Activated CD4-positive, alpha-beta T cell treated with anti-CD3 and anti-CD28 coated beads, Interleukin-2, Interleukin-6, amounts not matched to agents 100 ng/mL and 50 ng/mL, durations not matched to agents 16 hours and 8 hours (primary cell): ENCODE measurements around the gene SUMO3.
A peak's percentile ranks its signal among the peaks of the same experiment; 100 is the strongest.

ENCODE experiments used
- DNase-seq: peaks from one replicate; pipeline ENCODE4 v3.0.0-alpha.2; 2020

Gene SUMO3

DNA sequence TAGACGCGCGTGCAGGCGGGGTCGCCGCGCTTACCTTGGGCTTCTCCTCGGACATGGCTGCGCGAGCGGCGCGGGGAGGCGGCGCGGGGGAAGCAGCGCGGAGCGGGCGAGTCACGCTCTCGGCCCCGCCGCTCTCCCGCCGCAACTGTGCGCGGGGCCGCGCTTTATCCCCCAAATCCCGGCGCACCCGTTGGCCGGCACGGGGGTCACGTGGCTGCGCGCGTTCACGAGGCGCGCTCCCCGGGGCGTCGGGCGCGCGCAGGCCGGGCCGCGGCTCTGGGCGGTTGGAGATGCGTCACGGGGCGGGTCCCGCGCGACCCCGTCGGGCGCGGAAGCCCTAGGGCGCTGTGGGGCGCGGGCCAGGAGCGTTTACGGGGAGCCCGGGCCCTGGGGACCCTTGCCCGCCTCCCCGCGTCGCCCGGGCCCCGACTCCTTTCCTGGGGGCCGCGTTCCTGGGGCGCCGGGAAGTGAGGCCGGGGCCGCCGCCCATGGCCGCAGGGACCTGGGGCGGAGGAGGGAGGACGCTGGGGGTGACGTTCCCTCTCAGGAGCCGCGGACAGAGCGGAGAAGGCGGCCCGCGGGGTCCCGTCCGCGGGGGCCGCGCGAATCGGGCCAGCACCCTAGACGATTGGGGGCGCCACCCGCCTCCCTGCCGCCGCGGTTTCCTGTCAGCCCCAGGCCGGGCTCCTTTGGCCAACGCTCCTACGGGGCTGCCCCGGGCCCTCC lies at the start of gene SUMO3:
TSS of gene SUMO3 (minus strand) at position 149 of the 726 bp plus-strand sequence. CDS start at position 55, 94 bp downstream.
- peak; percentile 90 for DNase-seq

DNA sequence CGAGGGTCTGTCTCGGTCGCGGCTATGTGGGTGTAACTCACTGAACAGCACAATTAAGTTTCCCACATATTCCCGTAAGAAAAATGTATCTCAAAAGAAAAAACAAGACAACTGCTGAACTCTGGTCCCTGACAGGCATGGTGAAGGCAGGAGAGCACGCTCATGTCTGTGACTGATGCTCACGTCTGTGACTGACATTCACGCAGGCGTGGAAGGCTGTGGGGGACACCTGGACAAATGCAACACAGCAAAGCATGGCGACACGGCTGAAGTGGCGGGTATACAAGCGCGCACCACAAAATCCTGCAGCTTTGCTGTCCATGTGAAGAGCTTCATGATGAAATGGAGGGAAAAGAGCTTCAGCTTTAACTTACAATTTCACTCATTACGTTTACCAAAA lies 49.6 kb upstream of the SUMO3 start:
- DNase-seq, result no peak

DNA sequence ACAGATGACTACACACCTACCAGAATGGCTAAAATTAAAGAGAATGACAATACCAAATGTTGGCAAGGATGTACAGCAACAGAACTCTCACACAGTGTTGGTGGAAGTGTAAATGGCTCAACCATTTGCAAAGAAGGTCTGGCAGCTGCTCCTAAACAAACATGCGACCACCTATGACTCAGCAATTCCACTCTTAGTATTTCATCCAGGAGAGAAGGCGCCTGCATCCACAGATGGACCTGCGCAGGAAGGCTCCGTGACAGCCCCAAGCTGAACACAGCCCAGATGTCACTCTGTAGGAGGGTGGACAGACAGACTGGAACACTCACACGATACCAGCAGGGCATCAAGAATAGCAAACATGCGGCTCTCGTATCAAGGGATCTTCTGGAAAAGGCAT lies 48.9 kb upstream of the SUMO3 start:
- no peak for DNase-seq

DNA sequence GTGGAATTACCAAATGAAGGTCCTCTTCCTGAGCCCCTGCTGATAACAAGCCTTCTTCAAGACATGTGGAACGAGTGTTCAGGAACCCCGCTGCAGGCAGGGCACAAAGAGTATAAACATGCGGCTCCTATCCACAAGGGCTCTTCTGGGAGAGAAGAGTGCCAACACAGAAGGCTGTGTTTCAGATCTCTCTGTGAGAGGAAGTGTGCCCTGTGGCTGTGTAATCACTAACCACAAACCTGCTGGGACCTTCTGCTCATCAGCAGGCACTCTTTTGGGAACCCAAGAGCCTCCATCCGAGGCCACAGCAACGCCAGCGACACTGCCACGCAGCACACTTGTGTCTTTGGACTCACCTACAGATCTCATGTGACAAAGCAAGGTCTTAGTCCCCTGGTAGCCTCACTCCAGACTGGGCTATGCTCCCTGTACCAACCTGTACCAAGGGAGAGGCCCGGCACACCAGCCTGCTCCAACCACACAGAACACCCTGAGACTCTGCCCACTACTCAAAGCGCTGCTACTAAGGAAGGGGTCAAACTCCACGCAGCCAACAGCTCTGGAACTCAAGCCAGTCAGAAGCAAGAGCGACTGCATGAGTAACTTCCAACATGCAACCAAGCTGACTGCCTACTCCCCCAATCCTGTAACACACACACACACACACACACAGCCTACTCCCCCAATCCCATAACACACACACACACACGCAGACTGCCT lies 47.9 kb upstream of the SUMO3 start:
- DNase-seq, result peak; percentile 58

DNA sequence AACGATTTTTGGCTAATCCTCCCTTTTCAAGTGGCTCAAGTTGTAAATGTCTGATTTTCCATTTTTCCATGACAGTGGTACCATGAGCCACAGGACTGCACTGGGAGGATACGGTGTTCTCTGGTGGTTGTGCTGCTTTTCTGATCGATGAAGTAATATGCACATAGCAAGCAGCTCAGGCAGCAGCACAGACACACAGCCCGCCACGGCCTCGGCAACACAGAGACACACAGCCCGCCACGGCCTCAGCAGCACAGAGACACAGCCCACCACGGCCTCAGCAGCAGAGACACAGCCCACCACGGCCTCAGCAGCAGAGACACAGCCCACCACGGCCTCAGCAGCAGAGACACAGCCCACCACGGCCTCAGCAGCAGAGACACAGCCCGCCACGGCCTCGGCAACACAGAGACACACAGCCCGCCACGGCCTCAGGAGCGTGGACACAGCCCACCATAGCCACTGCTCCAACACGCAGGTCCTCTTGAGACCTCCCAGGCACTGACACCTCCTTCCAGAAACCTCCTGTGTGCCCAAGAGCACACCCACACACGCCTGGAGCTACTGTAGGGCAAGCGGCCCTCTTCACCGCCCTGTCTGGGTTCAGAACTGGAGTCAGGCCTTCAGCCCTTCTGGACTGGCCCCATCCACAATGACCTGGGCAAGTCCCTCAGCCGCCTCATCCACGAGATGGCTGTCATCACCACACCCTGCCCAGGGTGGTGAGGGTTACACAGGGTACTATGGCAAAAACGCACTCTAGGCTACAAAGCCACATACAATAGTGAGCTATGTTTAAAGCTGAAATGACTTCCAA lies 45.2 kb upstream of the SUMO3 start:
- DNase-seq, result no peak

DNA sequence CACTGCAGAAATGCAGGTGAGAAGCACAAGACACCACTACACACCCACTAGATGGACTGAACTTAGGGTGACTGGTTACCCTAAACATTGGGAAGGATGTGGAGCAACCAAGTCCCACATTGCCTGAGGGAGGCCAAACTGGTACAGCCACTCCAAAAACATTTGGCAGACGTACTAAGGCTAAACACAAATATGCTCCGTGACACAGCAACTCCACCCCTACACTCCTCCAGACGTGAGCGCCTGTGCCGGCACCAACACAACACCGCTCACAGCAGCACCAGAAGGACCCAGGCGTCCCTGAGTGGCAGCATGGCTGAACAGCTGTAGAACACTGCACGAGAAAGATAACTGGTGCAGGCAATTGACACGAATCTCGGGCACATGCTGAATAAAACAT lies 40.9 kb upstream of the SUMO3 start:
- DNase-seq, result no peak

DNA sequence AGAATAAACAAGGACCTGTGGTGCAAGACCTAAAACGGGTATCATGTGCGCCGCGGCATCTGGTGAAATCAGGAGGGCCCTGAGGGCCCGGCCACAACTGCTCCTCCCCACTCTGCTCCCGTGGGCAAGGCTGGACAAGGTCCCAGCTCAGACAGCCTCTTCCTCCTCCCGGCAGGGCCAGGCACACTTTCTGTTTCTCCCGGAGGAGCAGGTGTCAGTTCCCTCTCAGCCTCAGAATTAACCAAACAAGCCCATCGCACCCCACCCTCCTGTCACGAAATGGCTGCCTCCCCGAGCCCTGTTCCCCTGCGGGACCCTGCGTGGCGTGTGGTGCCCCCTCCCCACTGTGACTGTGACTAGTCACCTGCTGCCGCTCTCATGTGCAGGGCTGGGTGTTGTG lies 40.4 kb upstream of the SUMO3 start:
- DNase-seq, result no peak

DNA sequence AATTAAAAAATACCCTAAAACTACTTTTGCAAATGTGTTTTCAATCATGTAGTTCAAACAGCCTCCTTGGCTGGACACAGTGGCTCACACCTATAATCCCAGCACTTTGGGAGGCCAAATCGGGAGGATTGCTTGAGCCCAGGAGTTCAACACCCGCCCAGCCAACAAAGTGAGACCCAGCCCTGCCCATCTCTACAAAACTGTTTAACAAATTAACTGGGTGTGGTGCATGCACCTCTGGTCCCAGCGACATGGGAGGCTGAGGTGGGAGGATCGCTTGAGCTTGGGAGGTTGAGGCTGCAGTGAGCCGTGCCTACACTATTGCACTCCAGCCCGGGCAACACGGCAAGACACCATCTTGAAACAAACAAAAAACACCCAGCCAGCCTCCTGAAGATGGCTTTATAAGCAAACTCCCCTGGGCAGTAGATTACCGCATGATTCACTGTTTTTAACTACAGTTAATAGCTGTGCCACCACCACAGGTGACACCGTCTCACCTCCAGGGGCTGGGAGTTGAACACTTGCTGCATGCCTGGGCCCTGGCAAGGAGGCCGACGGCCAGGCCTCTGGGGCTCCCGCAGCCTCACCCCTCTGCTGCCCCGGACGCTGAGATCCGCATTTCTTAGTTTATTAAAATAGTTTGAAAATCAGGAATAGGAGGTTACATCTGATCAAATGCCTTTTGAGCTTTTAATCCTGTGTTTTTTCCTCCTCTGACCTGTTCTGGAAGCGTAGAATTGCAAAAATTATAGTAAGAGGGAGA lies 39.4 kb upstream of the SUMO3 start:
- DNase-seq, result no peak

DNA sequence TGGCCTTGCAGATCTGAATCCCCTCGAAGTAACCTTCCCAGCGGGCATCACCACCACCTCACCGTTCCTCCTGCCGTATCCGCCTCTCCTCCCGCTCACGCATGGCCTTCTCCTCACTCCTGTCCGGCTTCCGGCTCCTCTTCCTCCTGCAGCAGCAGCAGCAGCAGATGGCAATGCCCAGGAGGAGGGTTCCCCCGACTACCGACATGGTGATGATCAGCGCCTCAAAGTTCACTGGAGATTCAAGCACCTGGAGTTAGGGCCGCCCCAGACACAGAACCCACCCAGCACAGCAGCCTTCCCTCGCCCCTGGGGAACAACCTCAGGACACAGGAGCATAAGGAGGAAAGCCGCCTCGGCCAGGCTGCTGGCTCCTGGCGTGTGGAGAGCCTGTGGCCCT lies 38.3 kb upstream of the SUMO3 start:
- no peak for DNase-seq

DNA sequence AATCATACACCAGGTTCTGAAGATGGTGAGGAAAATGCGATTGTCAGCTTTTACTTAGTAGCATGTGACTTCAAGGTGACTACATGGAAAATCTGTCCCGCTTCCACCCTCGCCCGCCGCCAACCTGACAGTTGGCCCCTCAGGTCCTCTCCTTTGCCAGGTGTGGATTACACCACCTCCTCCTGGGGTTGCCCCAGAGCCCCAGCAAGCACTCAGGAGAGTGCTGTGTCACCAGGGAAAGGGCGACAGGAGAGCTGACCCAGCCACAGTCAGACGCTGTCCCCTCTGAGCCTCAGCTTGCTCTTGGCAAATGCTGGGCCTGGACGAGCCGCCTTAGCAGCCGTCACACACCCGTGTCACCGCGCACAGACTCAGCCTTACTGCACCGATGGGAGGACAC lies 37.7 kb upstream of the SUMO3 start:
- no peak for DNase-seq

DNA sequence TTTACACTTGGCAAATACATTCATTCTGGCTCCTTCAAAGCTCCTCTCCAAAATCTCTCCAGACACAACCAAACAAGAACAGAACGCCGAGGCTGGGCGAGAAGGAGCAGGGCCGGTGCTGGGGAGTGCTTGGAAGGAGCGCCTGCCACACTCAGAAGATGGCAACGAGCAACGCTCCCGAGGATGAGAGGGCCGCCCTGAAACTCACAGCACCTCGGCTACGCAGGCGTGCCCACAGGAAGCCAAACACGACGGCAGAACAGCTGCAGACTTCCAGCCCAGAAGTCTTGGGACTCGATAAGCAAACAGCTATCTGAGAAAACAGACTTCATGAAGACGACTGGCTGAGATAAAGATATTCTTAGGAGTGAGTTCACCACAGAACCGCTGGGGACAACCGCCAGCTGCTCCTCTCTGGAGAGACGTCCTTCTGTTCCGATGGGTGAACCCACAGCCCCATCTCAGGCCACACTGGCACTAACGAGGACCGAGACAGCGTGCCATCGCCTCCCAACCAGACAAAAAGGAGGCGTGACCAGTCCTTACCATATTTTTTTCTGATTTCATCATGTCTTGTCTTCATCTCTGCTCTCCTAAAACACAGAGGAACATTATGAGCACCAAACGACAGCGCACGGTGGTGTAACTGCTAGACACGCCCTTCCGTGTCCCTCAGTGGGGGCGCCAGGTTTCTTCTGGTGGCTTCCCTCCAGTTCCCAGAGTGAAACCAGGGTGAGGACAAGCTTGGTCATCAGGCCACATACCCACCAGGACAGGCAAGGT lies 37.0 kb upstream of the SUMO3 start:
- DNase-seq, result no peak

DNA sequence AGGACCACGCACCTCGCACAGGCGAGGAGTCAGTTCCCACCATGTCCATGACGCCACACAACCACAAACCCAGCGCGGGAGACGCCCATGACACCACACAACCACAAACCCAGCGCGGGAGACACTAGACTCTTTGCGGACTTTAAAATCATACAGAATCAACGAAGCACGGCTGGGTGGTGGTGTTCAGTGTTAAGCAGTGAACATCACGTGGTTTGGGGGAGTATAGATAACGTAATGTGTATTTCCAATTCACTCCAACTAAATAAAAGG lies 36.5 kb upstream of the SUMO3 start:
- no peak for DNase-seq

DNA sequence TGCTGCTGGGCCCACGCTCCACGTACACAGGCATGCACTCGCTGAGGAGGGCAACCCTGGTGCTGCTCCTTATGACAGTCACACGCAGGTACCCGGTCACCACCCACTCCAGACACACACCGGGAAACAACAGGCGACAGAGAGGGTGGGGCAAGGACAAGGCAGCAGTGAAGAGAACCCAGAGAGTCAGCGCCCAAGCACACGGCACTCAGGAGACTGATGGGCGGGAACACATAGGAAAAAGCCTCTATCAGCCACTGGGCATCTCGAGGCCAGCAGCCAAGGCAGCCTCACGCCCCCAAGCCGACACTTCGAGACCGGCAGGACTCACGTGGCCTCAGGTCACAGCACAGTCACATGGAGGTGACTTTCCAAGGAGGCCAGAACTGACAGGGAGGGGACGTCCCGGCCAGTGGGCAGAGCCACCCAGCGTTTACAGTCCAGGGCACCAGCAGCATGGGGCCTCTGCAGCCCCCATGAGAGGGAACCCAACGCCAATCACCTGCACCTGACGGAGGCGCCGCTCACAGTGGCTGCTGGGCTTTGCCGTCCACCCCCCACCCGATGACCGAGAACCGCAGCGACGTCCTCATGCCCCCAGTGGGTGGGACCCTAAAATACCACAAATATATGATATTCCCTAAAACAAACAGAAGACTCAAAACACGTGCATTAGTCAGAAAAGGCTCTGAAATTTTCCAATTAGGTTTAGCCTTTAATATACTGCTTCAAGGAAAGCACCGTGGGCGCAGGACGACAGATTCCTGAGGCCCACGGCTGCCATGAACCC lies 35.9 kb upstream of the SUMO3 start:
- no peak for DNase-seq

DNA sequence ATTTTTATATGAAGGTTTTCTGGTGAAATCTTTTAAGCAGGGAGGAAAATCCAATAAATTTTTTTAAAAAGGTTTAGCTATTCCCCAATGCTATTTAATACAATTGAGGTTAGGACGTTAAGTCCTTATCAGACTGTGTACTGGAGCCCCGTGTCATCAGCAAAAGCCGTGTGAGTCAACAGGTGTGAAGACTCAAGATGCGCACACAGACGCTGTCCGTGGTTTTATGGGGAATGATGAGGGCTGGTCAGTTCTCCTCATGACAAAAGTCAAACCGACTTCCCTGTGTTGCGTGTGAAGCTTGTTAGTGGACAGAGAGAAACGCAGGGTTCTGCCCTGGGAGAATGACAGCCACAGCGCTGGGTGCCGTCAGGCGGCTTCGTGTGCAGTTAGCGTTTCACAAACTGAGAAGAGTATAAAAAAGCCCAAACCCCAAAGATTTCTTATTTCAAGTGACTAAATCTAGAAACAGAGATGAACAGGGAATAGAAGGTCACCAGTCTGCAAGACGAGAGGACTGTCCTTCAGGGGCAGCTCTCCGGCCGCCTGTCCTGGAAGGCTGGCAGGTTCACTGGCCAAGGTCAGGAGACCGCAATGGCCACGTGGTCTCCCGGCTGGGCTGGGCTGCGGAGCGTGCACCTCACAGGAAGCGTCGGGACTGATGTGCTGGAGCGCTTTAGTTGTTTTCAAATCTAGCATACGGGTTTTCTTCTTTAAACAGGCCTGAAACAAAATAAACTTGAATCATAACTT lies 33.2 kb upstream of the SUMO3 start:
- no peak for DNase-seq

DNA sequence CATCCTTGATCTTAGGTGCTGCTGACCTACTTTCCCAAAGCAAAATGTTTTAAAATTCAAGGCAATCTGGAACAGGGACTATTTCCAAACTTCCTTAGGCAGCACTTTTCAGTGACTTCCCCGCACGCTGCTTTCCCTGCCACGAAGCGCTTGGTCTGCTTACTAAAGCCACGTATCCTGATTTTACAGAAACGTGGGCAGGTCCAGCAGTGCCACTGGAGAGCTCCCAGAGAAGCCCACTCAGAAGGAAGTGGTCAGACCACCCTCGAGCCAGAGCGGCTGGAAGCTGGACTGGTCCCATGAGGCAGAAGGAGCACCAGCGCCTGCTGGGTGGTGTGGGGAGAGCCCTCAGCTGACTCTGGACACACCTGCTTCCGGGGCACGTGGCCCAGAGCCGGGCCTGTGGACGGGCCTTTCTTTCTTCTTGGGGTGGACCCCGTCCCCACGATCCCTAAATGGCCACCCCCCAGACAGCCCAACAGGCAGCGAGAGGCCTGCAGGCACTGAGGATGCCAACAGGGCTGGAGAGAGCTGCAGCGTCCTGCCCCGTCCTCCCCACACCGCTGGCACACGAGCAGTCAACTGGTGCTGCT lies 32.4 kb upstream of the SUMO3 start:
- DNase-seq, result no peak

DNA sequence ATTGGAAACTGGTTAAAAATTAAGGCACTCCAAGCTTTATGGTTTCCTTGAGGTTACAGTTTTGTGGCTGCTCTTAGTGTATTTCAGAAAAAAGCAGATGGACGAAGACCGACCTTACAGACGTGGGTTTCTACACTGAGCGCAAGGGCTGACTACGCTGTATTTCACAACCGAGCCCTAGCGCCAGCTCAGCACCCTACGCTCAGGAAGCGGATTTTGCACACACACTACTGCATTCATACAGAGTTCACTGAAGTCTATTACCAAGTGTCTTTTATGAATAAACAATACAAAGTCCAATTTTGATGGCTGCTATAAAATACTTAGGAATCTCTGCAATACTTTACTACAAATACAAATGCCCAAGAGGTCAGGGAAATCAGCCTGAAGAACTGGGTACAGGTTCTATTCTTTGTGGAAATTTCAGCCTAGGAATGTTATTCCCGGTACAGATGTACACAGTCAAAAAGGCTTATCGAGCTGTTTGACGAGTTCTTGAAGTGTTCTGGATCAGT lies 31.8 kb upstream of the SUMO3 start:
- DNase-seq, result no peak

DNA sequence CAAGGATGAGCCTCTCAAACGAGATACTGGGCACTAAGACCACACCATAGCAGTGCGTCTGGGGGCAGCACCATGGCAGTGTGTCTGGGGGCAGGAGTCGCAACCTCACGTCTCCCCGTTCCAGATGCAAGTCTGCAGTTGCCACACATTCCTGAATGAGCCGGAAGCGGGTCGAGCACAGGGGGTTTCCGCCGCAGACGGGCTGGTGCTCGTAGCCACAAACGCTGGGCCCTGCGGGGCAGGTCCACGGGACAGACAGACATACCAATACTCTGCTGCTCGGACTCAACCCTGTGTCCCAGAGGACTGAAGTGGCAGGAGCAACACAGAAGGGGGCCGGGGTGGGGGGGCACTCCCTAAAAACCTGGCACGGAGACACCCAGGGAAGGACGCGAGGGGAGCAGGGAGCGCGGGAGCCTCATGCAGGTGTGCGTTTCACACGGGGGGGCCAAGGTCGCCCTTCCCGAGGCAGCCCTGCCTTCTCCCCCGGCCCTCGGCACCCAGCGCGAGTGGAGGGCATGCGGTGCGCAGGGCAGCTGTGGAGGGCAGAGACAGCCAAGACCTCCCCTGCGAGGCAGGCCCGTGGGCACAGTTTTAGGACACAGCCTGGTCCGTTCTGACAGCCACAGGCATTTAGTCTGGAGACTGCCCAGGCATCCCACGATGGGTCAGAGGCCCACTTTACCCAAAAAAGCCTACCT lies 31.1 kb upstream of the SUMO3 start:
- DNase-seq, result no peak

DNA sequence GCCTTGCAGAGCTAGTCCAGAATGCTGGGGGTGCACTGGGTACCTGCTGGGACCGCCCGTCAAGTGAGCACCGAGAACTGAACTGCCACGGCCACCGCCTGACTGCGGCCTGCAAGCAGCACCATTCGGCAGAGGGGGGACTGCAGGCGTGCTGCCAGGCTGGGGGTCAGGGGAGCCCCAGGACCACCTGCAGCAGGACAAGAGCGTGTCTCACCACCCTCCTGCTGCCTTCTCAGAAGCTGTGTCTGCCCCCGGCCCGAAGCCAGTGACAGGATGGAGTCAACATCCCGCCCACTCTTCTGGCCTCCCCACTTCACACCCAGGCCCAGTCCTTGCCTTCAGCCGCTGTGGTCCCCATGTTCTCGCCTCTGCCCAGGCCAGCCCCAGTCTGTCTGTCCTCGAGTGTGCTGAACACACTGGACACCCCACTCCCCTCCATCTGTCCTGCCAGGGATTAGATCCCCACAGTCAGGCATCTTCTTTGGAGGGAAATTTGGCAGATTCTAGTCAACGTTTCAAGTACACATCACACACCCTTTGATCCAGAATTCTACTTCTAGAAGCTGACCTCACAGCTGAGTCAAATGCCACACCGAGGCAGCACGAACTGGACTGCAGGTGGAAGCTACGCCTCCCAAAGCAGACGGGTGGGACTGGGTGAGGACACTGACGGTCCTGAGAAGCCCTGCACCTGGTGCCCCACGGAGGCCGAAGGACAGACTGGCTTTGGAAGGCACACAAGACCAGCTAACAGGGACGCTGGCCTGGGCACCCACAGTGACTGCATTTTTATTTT lies 29.6 kb upstream of the SUMO3 start:
- no peak for DNase-seq
